Stimulated activated CD4-positive, alpha-beta T cell treated with anti-CD3 and anti-CD28 coated beads, Interleukin-2, amount 100 ng/mL, for 4 hours (primary cell): ENCODE measurements around the gene SLC43A1.
A peak's percentile ranks its signal among the peaks of the same experiment; 100 is the strongest.
"Not testable (repeated sequence)": the region's sequence is repeated elsewhere in the genome, so short reads cannot be mapped to it uniquely, and the experiment has no call there.

ENCODE experiments used
- DNase-seq: peaks from one replicate; pipeline ENCODE4 v3.0.0-alpha.2; 2020; ENCODE audit warnings: low read depth

The SLC43A1 gene

GRCh38 chr11:57515332-57516060 is at the start of gene SLC43A1:
Gene SLC43A1, minus strand, starts transcription at chr11:57515702. Its CDS starts 1,591 bp downstream, at chr11:57514111.
- no peak for DNase-seq

GRCh38 chr11:57562596-57562995 is 47.1 kb upstream of the SLC43A1 start:
- DNase-seq = no peak

- no peak for DNase-seq
Measured at GRCh38 chr11:57560146-57560545, 44.6 kb upstream of the SLC43A1 start.

- no peak for DNase-seq
Measured at GRCh38 chr11:57556041-57556440, 40.5 kb upstream of the SLC43A1 start.

GRCh38 chr11:57555393-57555792 is 39.9 kb upstream of the SLC43A1 start:
- no peak for DNase-seq

- DNase-seq = no peak
Measured at GRCh38 chr11:57552479-57552878, 37.0 kb upstream of the SLC43A1 start.

GRCh38 chr11:57551941-57552340 is 36.4 kb upstream of the SLC43A1 start:
- DNase-seq = no peak

- no peak for DNase-seq
Measured at GRCh38 chr11:57549983-57550382, 34.5 kb upstream of the SLC43A1 start.

- no peak for DNase-seq
Measured at GRCh38 chr11:57547854-57548377, 32.4 kb upstream of the SLC43A1 start.

GRCh38 chr11:57546869-57547475 is 31.5 kb upstream of the SLC43A1 start:
- DNase-seq = no peak

- DNase-seq = no peak
Measured at GRCh38 chr11:57546451-57546850, 30.9 kb upstream of the SLC43A1 start.

GRCh38 chr11:57545883-57546282 is 30.4 kb upstream of the SLC43A1 start:
- DNase-seq = no peak

- DNase-seq = no peak
Measured at GRCh38 chr11:57544566-57544965, 29.1 kb upstream of the SLC43A1 start.

GRCh38 chr11:57543593-57543992 is 28.1 kb upstream of the SLC43A1 start:
- DNase-seq = no peak

- DNase-seq = no peak
Measured at GRCh38 chr11:57542582-57542981, 27.1 kb upstream of the SLC43A1 start.

- DNase-seq = no peak
Measured at GRCh38 chr11:57541169-57541568, 25.7 kb upstream of the SLC43A1 start.

GRCh38 chr11:57539342-57539741 is 23.8 kb upstream of the SLC43A1 start:
- DNase-seq = no peak

GRCh38 chr11:57536947-57537619 is 21.6 kb upstream of the SLC43A1 start, which contains the start of gene SMTNL1:
Gene SMTNL1, plus strand, starts transcription at chr11:57537595. Its CDS starts 5,048 bp downstream, at chr11:57542643.
- DNase-seq = no peak

- not testable (repeated sequence) for DNase-seq
Measured at GRCh38 chr11:57534449-57534848, 18.9 kb upstream of the SLC43A1 start.

GRCh38 chr11:57530596-57531507 is 15.3 kb upstream of the SLC43A1 start, which contains the start of gene TIMM10:
Gene TIMM10, minus strand, starts transcription at chr11:57530754. Its CDS starts 565 bp downstream, at chr11:57530189.
- peak; percentile 93 for DNase-seq

- no peak for DNase-seq
Measured at GRCh38 chr11:57530215-57530595, 14.7 kb upstream of the SLC43A1 start.

GRCh38 chr11:57529012-57529411 is 13.5 kb upstream of the SLC43A1 start:
- DNase-seq = no peak
